Measurements from ENCODE around the gene UTP25. TPM values are rescaled to one million over a fixed set of nuclear protein-coding genes. Genes with fewer than 3 reads are reported as not detected.
"Not testable (repeated sequence)": the region's sequence is repeated elsewhere in the genome, so short reads cannot be mapped to it uniquely, and the experiment has no call there.

UTP25 gene
- total and polyA plus RNA-seq, 3 experiments from 2014 or later, result 4.9 to 15.2 (median 14.9) TPM

DNA sequence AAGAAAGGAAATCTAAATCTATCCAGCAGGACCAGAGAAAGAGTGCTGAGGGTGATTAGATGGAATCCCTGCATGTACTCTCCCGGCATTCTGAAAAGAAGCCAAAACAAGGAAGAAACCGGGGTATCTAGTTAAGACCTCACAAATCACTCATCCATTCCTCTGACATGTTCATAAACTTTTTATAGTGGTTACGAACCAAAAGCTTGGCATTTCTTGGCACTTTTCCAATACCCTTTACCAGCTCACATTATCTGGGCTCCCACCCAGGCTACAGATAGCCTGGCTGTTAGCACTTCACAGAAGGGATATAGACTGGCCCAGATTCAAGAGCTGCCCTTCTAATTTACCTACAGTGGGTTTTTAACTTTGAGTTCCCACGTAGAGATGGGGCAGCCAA, 41.6 kb upstream of the UTP25 start:
- Mint-ChIP-seq H3K4me3 (peak overlapping the region in 1 of 7 donors; percentile 15), H3K4me1 (peaks cover 17 to 41% (median 31%) of the 10 kb centered on the region in 3 donors), H3K27me3 (peaks cover 2 to 5% of the 10 kb centered on the region in 2 donors), H3K36me3 (peaks cover 0 to 44% (median 2%) of the 10 kb centered on the region in 3 donors), H3K9me3 (no peaks in the 10 kb centered on the region), H3K27ac (peak overlapping the region in 2 of 8 donors; percentile 86 to 99)
- H3K9me3 ChIP-seq (ENCODE audit: low read length), result no peaks in the 10 kb centered on the region
- no peaks in the 10 kb centered on the region for H3K36me3 ChIP-seq (ENCODE audit: insufficient read depth, low read length)
- ChIA-PET CTCF (interaction anchor here (0.8 to 1.3 kb wide), 4 partner anchors 25 to 38 kb away, joined by 3 read pairs; no protein-coding TSS in a partner anchor), POLR2A (interaction anchor here (2.4 kb wide), 1 partner anchor 20 kb away, joined by 7 read pairs; the partner anchor contains the start of gene IRF6)
- peaks cover 20% of the 10 kb centered on the region for H3K4me1 ChIP-seq (ENCODE audit: insufficient read depth, low read length)
- DNase-seq, result no peak
- no peaks in the 10 kb centered on the region for H3K27me3 ChIP-seq (ENCODE audit: insufficient read depth, low read length, poor library complexity, severe bottlenecking)
- H3K27ac ChIP-seq (ENCODE audit: low read depth, low read length), result no peak overlapping the region
- H3K4me3 ChIP-seq (ENCODE audit: low read length), result no peak overlapping the region

- H3K4me1 ChIP-seq (ENCODE audit: insufficient read depth, low read length), result peaks cover 20% of the 10 kb centered on the region
- POLR2A ChIA-PET, result no interaction called here
- CTCF ChIA-PET, result interaction anchor here (1.2 to 1.3 kb wide), 2 partner anchors 19 to 40 kb away, joined by 3 to 4 read pairs; partner anchors contain the start of gene UTP25
Measured at GRCh38 chr1:209787551-209787950, 40.2 kb upstream of the UTP25 start.

DNA sequence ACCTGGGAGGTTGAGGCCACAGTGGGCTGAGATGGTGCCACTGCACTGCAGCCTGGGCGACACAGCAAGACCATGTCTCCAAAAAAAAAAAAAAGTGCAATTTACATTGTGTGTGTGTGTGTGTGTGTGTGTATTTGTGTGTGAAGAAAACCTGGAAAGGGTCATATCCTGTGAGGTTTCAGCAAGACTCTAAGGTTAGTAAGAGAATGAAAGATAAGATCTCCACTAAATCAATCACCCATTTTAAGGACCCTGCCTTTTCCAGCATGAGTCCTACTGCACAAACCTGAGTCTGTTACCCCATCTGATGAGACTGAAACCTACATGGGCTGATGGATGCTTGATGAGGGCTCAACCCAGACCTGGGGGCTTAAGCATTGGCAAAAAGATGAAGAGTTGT, 38.5 kb upstream of the UTP25 start:
- Mint-ChIP-seq H3K9me3 (peaks cover 0 to 2% (median 0%) of the 10 kb centered on the region in 5 donors), H3K27ac (peak overlapping the region in 1 of 8 donors; percentile 39), H3K4me3 (no peak overlapping the region), H3K36me3 (peaks cover 4 to 30% (median 5%) of the 10 kb centered on the region in 3 donors), H3K4me1 (peaks cover 6 to 15% (median 14%) of the 10 kb centered on the region in 3 donors), H3K27me3 (peaks cover 8 to 18% of the 10 kb centered on the region in 2 donors)
- Histone ChIP-seq H3K9me3 (ENCODE audit: low read length) (no peaks in the 10 kb centered on the region), H3K4me3 (ENCODE audit: low read length) (no peak overlapping the region), H3K36me3 (ENCODE audit: insufficient read depth, low read length) (no peaks in the 10 kb centered on the region), H3K4me1 (ENCODE audit: insufficient read depth, low read length) (peaks cover 9% of the 10 kb centered on the region), H3K27me3 (ENCODE audit: insufficient read depth, low read length, poor library complexity, severe bottlenecking) (no peaks in the 10 kb centered on the region), H3K27ac (ENCODE audit: low read depth, low read length) (no peak overlapping the region)
- no peak for DNase-seq
- ChIA-PET CTCF (no interaction called here), POLR2A (no interaction called here)

More at GRCh38 chr1:209787551-209787950, 40.2 kb upstream of the UTP25 start:
- Mint-ChIP-seq H3K27ac (peak overlapping the region in 1 of 8 donors; percentile 31), H3K4me1 (peaks cover 17 to 31% (median 30%) of the 10 kb centered on the region in 3 donors), H3K36me3 (peaks cover 0 to 34% (median 3%) of the 10 kb centered on the region in 3 donors), H3K4me3 (peak overlapping the region in 1 of 7 donors; percentile 17), H3K27me3 (peaks cover 3 to 8% of the 10 kb centered on the region in 2 donors), H3K9me3 (no peaks in the 10 kb centered on the region)
- Histone ChIP-seq H3K27me3 (ENCODE audit: insufficient read depth, low read length, poor library complexity, severe bottlenecking) (no peaks in the 10 kb centered on the region), H3K36me3 (ENCODE audit: insufficient read depth, low read length) (no peaks in the 10 kb centered on the region), H3K27ac (ENCODE audit: low read depth, low read length) (no peak overlapping the region), H3K4me3 (ENCODE audit: low read length) (no peak overlapping the region), H3K9me3 (ENCODE audit: low read length) (no peaks in the 10 kb centered on the region)
- DNase-seq, result no peak

GRCh38 chr1:209790286-209791193, 37.2 kb upstream of the UTP25 start:
- CTCF ChIA-PET, result interaction anchor here (1.5 to 3.0 kb wide), 3 partner anchors 21 to 43 kb away, joined by 3 to 9 read pairs (median 3); no protein-coding TSS in a partner anchor
- POLR2A ChIA-PET, result no interaction called here
- Mint-ChIP-seq H3K4me1 (peaks cover 0 to 2% (median 1%) of the 10 kb centered on the region in 3 donors), H3K36me3 (peaks cover 9 to 32% (median 14%) of the 10 kb centered on the region in 3 donors), H3K27ac (no peak overlapping the region), H3K4me3 (no peak overlapping the region), H3K27me3 (peaks cover 15 to 26% of the 10 kb centered on the region in 2 donors), H3K9me3 (peaks cover 0 to 2% (median 0%) of the 10 kb centered on the region in 5 donors)
- Histone ChIP-seq H3K27me3 (ENCODE audit: insufficient read depth, low read length, poor library complexity, severe bottlenecking) (no peaks in the 10 kb centered on the region), H3K36me3 (ENCODE audit: insufficient read depth, low read length) (no peaks in the 10 kb centered on the region), H3K9me3 (ENCODE audit: low read length) (no peaks in the 10 kb centered on the region), H3K4me3 (ENCODE audit: low read length) (no peak overlapping the region), H3K4me1 (ENCODE audit: insufficient read depth, low read length) (no peaks in the 10 kb centered on the region), H3K27ac (ENCODE audit: low read depth, low read length) (no peak overlapping the region)
- DNase-seq, result no peak

DNA sequence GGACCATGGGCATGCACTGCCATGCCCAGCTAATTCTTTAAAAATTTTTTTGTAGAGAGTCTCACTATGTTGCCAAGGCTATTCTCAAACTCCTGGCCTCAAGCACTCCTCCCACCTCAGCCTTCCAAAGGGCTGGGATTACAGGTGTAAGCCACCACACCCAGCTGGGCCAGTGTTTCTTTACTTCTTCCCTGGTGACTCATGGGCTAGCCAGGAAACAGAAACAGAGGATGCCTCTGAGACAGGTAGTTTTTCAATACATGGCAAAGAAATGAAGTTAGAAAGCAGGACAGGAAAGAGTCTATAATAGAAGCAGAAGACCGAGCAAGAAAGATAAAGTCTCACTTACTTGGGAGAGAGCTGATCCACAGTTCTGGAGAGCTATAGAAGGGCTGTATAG, 35.9 kb upstream of the UTP25 start:
- Mint-ChIP-seq H3K27me3 (peaks cover 22 to 27% of the 10 kb centered on the region in 2 donors), H3K4me1 (no peaks in the 10 kb centered on the region), H3K9me3 (peaks cover 0 to 2% (median 0%) of the 10 kb centered on the region in 5 donors), H3K36me3 (peaks cover 11 to 32% (median 19%) of the 10 kb centered on the region in 3 donors), H3K27ac (no peak overlapping the region), H3K4me3 (no peak overlapping the region)
- CTCF ChIA-PET, result interaction anchor here (3.0 kb wide), 1 partner anchor 31 kb away, joined by 9 read pairs; no protein-coding TSS in a partner anchor
- no peaks in the 10 kb centered on the region for H3K36me3 ChIP-seq (ENCODE audit: insufficient read depth, low read length)
- DNase-seq, result no peak
- H3K27me3 ChIP-seq (ENCODE audit: insufficient read depth, low read length, poor library complexity, severe bottlenecking), result no peaks in the 10 kb centered on the region
- no peaks in the 10 kb centered on the region for H3K4me1 ChIP-seq (ENCODE audit: insufficient read depth, low read length)
- no peak overlapping the region for H3K4me3 ChIP-seq (ENCODE audit: low read length)
- H3K9me3 ChIP-seq (ENCODE audit: low read length), result no peaks in the 10 kb centered on the region
- POLR2A ChIA-PET, result no interaction called here
- no peak overlapping the region for H3K27ac ChIP-seq (ENCODE audit: low read depth, low read length)

DNA sequence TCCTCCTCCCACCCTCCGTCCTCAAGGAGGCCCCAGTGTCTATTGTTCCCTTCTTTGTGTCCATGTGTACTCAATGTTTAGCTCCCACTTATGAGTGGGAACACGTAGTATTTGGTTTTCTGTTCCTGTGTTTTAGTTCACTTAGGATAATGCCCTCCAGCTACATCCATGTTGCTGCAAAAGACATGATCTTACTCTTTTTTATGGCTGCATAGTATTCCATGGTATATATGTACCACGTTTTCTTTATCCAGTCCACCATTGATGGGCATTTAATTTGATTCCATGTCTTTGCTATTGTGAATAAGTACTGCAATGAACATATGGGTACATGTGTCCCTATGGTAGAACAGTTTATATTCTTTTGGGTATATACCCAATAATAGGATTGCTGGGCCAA, 34.1 kb upstream of the UTP25 start:
- peaks cover 28 to 29% of the 10 kb centered on the region in 2 donors for H3K27me3 Mint-ChIP-seq
- H3K9me3 Mint-ChIP-seq; DNase-seq; H3K27ac Mint-ChIP-seq; POLR2A ChIA-PET; H3K4me3 ChIP-seq (ENCODE audit: low read length); H3K4me3 Mint-ChIP-seq; H3K27me3 ChIP-seq (ENCODE audit: insufficient read depth, low read length, poor library complexity, severe bottlenecking); H3K36me3 ChIP-seq (ENCODE audit: insufficient read depth, low read length); H3K27ac ChIP-seq (ENCODE audit: low read depth, low read length); H3K4me1 Mint-ChIP-seq; H3K9me3 ChIP-seq (ENCODE audit: low read length); H3K4me1 ChIP-seq (ENCODE audit: insufficient read depth, low read length): not testable (repeated sequence)
- peaks cover 11 to 25% (median 25%) of the 10 kb centered on the region in 3 donors for H3K36me3 Mint-ChIP-seq
- CTCF ChIA-PET, result interaction anchor here (1.0 kb wide), 1 partner anchor 46 kb away, joined by 3 read pairs; no protein-coding TSS in a partner anchor

GRCh38 chr1:209797978-209798639, 29.7 kb upstream of the UTP25 start:
- no peaks in the 10 kb centered on the region for H3K4me1 Mint-ChIP-seq
- Histone ChIP-seq H3K27ac (ENCODE audit: low read depth, low read length) (no peak overlapping the region), H3K9me3 (ENCODE audit: low read length) (no peaks in the 10 kb centered on the region), H3K27me3 (ENCODE audit: insufficient read depth, low read length, poor library complexity, severe bottlenecking) (no peaks in the 10 kb centered on the region), H3K4me1 (ENCODE audit: insufficient read depth, low read length) (no peaks in the 10 kb centered on the region), H3K36me3 (ENCODE audit: insufficient read depth, low read length) (no peaks in the 10 kb centered on the region), H3K4me3 (ENCODE audit: low read length) (no peak overlapping the region)
- H3K4me3 Mint-ChIP-seq, result no peak overlapping the region
- no peak overlapping the region for H3K27ac Mint-ChIP-seq
- H3K27me3 Mint-ChIP-seq, result peaks cover 31 to 36% of the 10 kb centered on the region in 2 donors
- ChIA-PET CTCF (interaction anchor here (0.9 to 1.5 kb wide), 3 partner anchors 22 to 32 kb away, joined by 3 to 4 read pairs (median 3); no protein-coding TSS in a partner anchor), POLR2A (no interaction called here)
- H3K9me3 Mint-ChIP-seq, result peaks cover 0 to 2% (median 0%) of the 10 kb centered on the region in 5 donors
- DNase-seq, result no peak
- peaks cover 12 to 25% (median 14%) of the 10 kb centered on the region in 3 donors for H3K36me3 Mint-ChIP-seq
